HL-60 (cell line): Measurements from ENCODE around the gene MECR.

Experiments
- DNase-seq, 2 experiments: peaks; one replicate each; pipeline ENCODE4 v3.0.0-alpha.2; 2010 to 2020; ENCODE audit warnings: low read depth in 1 of 2, low spot score in 1 of 2
- H3K27ac ChIP-seq: fragments of 250-450 bp; sonication (Bioruptor Pico); replicated peaks from 2 replicates; pipeline ENCODE4 v1.5.1; 2020; ENCODE audit warnings: mild to moderate bottlenecking, moderate library complexity
- H3K27me3 ChIP-seq: fragments of 250-450 bp; sonication (Bioruptor Pico); 2 replicates; pipeline ENCODE4 v1.5.1; 2021; ENCODE audit warnings: mild to moderate bottlenecking, moderate library complexity; ENCODE audit not compliant: insufficient read depth, poor library complexity, severe bottlenecking
- H3K4me3 ChIP-seq: replicated peaks from 2 replicates; pipeline ENCODE4 v1.5.1; 2011; ENCODE audit warnings: mild to moderate bottlenecking, control low read depth, low read length; ENCODE audit not compliant: insufficient read depth
- CTCF ChIP-seq: IDR thresholded peaks from one replicate; pipeline ENCODE4 v1.5.1; 2011; ENCODE audit warnings: low read length, control low read depth, inconsistent platforms; ENCODE audit not compliant: insufficient read depth
- GABPA ChIP-seq: IDR thresholded peaks from 2 replicates; pipeline ENCODE4 v1.6.1; 2012; ENCODE audit warnings: low read depth
- POLR2AphosphoS5 ChIP-seq: IDR thresholded peaks from 2 replicates; pipeline ENCODE4 v1.6.1; 2012; ENCODE audit warnings: low read depth
- SPI1 ChIP-seq: IDR thresholded peaks from 2 replicates; pipeline ENCODE4 v1.6.1; 2012; ENCODE audit warnings: low read depth, mild to moderate bottlenecking, borderline replicate concordance
- TF ChIP-seq, protein P1 (sequence below): IDR thresholded peaks from 2 replicates; pipeline ENCODE4 v1.6.1; 2012; ENCODE audit warnings: low read depth; ENCODE audit not compliant: insufficient replicate concordance

Gene MECR

GRCh38 chr1:29179641-29180184, 51.0 kb downstream of the MECR start:
- Histone ChIP-seq H3K4me3 (peak overlapping the region; percentile 78), H3K27me3 (no peaks in the 10 kb centered on the region), H3K27ac (peak overlapping the region; percentile 99)
- no peak for TF ChIP-seq CTCF
- TF ChIP-seq POLR2AphosphoS5, result no peak
- no peak for TF ChIP-seq GABPA
- no peak for TF ChIP-seq SPI1
- TF ChIP-seq, protein P1, sequence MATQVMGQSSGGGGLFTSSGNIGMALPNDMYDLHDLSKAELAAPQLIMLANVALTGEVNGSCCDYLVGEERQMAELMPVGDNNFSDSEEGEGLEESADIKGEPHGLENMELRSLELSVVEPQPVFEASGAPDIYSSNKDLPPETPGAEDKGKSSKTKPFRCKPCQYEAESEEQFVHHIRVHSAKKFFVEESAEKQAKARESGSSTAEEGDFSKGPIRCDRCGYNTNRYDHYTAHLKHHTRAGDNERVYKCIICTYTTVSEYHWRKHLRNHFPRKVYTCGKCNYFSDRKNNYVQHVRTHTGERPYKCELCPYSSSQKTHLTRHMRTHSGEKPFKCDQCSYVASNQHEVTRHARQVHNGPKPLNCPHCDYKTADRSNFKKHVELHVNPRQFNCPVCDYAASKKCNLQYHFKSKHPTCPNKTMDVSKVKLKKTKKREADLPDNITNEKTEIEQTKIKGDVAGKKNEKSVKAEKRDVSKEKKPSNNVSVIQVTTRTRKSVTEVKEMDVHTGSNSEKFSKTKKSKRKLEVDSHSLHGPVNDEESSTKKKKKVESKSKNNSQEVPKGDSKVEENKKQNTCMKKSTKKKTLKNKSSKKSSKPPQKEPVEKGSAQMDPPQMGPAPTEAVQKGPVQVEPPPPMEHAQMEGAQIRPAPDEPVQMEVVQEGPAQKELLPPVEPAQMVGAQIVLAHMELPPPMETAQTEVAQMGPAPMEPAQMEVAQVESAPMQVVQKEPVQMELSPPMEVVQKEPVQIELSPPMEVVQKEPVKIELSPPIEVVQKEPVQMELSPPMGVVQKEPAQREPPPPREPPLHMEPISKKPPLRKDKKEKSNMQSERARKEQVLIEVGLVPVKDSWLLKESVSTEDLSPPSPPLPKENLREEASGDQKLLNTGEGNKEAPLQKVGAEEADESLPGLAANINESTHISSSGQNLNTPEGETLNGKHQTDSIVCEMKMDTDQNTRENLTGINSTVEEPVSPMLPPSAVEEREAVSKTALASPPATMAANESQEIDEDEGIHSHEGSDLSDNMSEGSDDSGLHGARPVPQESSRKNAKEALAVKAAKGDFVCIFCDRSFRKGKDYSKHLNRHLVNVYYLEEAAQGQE, result no peak
- DNase-seq, result no peak

GRCh38 chr1:29177022-29177705, 53.6 kb downstream of the MECR start:
- no peak overlapping the region for H3K27ac ChIP-seq
- DNase-seq, result no peak
- TF ChIP-seq CTCF (no peak), POLR2AphosphoS5 (no peak), SPI1 (no peak), GABPA (no peak)
- TF ChIP-seq, protein P1, result no peak
- H3K4me3 ChIP-seq, result no peak overlapping the region
- H3K27me3 ChIP-seq, result no peaks in the 10 kb centered on the region

GRCh38 chr1:29176576-29176975, 54.2 kb downstream of the MECR start:
- TF ChIP-seq SPI1 (no peak), POLR2AphosphoS5 (no peak), CTCF (no peak), GABPA (no peak)
- TF ChIP-seq, protein P1, result no peak
- Histone ChIP-seq H3K27ac (no peak overlapping the region), H3K27me3 (no peaks in the 10 kb centered on the region), H3K4me3 (no peak overlapping the region)
- no peak for DNase-seq
